Measurements from ENCODE around the gene SMG1.

DNA sequence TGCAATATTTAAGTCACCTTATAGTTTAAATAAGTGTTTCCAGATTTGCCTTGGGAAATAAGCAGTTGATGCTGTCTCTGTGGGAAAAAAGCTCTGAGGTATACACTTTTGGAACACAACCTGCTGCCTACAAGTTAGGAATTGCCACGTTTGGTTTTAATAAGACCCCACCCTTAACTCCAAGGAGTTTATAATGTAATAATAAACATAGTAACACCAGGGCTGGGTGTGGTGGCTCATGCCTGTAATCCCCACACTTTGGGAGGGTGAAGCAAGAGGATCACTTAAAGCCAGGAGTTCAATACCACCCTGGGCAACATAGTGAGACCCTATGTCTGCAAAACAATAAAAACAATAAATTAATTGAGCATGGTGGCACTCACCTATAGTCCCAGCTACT, 15.9 kb upstream of the SMG1 start:
- TF ChIP-seq POLR2AphosphoS5 (IDR thresholded peaks at IDR 0.05), result no peak
- TF ChIP-seq, protein P1, sequence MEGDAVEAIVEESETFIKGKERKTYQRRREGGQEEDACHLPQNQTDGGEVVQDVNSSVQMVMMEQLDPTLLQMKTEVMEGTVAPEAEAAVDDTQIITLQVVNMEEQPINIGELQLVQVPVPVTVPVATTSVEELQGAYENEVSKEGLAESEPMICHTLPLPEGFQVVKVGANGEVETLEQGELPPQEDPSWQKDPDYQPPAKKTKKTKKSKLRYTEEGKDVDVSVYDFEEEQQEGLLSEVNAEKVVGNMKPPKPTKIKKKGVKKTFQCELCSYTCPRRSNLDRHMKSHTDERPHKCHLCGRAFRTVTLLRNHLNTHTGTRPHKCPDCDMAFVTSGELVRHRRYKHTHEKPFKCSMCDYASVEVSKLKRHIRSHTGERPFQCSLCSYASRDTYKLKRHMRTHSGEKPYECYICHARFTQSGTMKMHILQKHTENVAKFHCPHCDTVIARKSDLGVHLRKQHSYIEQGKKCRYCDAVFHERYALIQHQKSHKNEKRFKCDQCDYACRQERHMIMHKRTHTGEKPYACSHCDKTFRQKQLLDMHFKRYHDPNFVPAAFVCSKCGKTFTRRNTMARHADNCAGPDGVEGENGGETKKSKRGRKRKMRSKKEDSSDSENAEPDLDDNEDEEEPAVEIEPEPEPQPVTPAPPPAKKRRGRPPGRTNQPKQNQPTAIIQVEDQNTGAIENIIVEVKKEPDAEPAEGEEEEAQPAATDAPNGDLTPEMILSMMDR (IDR thresholded peaks at IDR 0.05), result no peak

Measured in breast epithelium (tissue), 3 donors.